BJ (cell line): ENCODE results near the gene LCORL. TPM values are rescaled to one million over a fixed set of nuclear protein-coding genes. Genes with fewer than 3 reads are reported as not detected.

Experiments
- CTCF ChIA-PET: fragments of 350-600 bp; formaldehyde crosslinking; extraction: SDS; loops from one replicate; lab custom pipeline; 2021; ENCODE audit warnings: antibody characterized with exemption, inconsistent platforms; lab: Yijun Ruan, JAX
- POLR2A ChIA-PET: fragments of 300-600 bp; sonication (Branson Sonifier 250); formaldehyde crosslinking; extraction: SDS; loops from one replicate; lab custom pipeline; 2021; ENCODE audit warnings: antibody characterized with exemption; lab: Charles Lee
- DNase-seq: peaks from one replicate; pipeline ENCODE4 v3.0.0-alpha.2; 2011; ENCODE audit warnings: low read depth
- H3K27me3 ChIP-seq: 2 replicates; pipeline ENCODE4 v1.6.0; 2011; ENCODE audit warnings: low read length; ENCODE audit not compliant: control insufficient read depth, insufficient read depth
- H3K36me3 ChIP-seq: 2 replicates; pipeline ENCODE4 v1.5.1; 2011; ENCODE audit warnings: low read length; ENCODE audit not compliant: control insufficient read depth, insufficient read depth
- H3K4me3 ChIP-seq: 2 replicates; pipeline ENCODE4 v1.5.1; 2011; ENCODE audit warnings: low read depth, mild to moderate bottlenecking, control low read depth, low read length
- polyA plus RNA-seq: library from polyadenylated mRNA; depleted of rRNA; stranded (reverse); fragments of >200 nt; gene quantifications from 2 replicates; pipeline ENCODE4 v1.2.3, GENCODE V29; 2011
- TF ChIP-seq, protein P1 (sequence below): IDR thresholded peaks from 2 replicates; pipeline ENCODE4 v1.5.1; 2011; ENCODE audit warnings: low read depth, mild to moderate bottlenecking, control low read depth, inconsistent platforms, low read length, moderate library complexity; ENCODE audit not compliant: insufficient read depth

LCORL gene
- polyA plus RNA-seq, 1 experiment: 2.0 TPM

DNA sequence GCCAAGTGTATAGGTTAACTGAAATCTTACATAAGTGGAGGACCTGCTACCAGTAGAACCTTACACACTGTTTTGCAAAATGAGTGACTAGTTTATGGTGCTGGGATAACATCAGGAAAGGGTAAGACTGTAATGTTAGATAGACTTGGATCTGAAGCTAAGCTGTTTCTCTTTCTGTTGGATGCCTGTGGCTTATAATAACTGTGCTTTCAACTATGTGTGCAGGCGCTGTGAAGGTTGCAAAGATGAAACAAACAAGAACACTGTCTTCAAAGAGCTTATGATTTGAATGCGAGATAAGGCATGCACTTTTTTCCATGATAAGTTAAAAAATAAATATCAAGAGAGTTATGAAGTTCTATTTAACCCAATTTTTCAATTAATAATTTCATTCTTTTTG is 34.5 kb upstream of the LCORL start:
- Histone ChIP-seq H3K27me3 (no peaks in the 10 kb centered on the region), H3K4me3 (no peak overlapping the region), H3K36me3 (no peaks in the 10 kb centered on the region)
- no peak for DNase-seq
- TF ChIP-seq, protein P1, sequence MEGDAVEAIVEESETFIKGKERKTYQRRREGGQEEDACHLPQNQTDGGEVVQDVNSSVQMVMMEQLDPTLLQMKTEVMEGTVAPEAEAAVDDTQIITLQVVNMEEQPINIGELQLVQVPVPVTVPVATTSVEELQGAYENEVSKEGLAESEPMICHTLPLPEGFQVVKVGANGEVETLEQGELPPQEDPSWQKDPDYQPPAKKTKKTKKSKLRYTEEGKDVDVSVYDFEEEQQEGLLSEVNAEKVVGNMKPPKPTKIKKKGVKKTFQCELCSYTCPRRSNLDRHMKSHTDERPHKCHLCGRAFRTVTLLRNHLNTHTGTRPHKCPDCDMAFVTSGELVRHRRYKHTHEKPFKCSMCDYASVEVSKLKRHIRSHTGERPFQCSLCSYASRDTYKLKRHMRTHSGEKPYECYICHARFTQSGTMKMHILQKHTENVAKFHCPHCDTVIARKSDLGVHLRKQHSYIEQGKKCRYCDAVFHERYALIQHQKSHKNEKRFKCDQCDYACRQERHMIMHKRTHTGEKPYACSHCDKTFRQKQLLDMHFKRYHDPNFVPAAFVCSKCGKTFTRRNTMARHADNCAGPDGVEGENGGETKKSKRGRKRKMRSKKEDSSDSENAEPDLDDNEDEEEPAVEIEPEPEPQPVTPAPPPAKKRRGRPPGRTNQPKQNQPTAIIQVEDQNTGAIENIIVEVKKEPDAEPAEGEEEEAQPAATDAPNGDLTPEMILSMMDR: no peak
- CTCF ChIA-PET: no interaction called here
- POLR2A ChIA-PET: no interaction called here

DNA sequence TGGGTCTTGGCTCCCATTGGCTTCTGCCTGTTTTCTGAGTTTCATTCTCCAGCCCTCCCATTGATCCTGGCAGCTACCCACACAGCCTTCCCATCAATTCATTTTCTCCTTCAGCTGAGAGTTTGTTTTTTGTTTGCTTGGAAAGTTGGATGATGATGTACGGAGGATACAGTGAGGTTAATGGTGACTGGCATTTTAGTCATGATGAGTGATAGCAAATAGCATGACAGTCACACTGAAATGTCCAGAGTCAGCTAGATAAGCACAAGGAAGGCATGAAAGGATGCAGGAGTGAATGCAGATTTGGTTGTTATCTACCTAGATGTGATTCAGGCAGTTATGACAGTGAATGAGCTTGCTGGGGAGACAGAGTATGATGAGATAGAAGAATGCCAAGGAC is 30.6 kb upstream of the LCORL start:
- no peaks in the 10 kb centered on the region for H3K27me3 ChIP-seq
- H3K4me3 ChIP-seq: no peak overlapping the region
- POLR2A ChIA-PET: no interaction called here
- no peaks in the 10 kb centered on the region for H3K36me3 ChIP-seq
- TF ChIP-seq, protein P1: no peak
- CTCF ChIA-PET: interaction anchor here (1.6 kb wide), 1 partner anchor 10 kb away, joined by 4 read pairs; no protein-coding TSS in a partner anchor
- DNase-seq: no peak

DNA sequence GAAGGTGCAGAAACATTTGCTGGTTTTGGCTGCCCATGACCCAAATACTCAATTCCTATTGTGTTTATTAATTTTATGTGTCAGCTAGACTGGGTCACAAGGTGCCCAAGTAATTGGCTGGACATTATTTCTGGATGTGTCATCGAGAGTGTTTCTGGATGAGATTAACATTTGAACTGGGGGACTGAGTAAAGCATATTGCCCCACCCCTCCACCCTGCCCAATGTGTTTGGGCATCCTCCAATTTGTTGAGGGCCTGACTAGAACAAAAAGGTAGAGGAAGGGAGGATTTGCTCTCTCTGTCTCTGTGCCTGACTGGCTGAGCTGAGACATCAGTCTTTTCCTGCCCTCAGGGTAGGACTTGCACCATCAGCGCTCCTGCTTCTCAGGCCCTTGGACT is 29.7 kb upstream of the LCORL start:
- CTCF ChIA-PET: interaction anchor here (1.6 kb wide), 1 partner anchor 9 kb away, joined by 4 read pairs; no protein-coding TSS in a partner anchor
- Histone ChIP-seq H3K4me3 (no peak overlapping the region), H3K27me3 (no peaks in the 10 kb centered on the region), H3K36me3 (no peaks in the 10 kb centered on the region)
- TF ChIP-seq, protein P1: no peak
- no peak for DNase-seq
- POLR2A ChIA-PET: no interaction called here

GRCh38 chr4:18050448-18050847 is 28.9 kb upstream of the LCORL start:
- Histone ChIP-seq H3K27me3 (no peaks in the 10 kb centered on the region), H3K4me3 (no peak overlapping the region), H3K36me3 (no peaks in the 10 kb centered on the region)
- CTCF ChIA-PET: interaction anchor here (0.6 to 1.6 kb wide), 2 partner anchors 8 to 605 kb away, joined by 3 to 4 read pairs; no protein-coding TSS in a partner anchor
- TF ChIP-seq, protein P1: no peak
- POLR2A ChIA-PET: no interaction called here
- DNase-seq: no peak

GRCh38 chr4:18049446-18049845 is 27.9 kb upstream of the LCORL start:
- H3K27me3 ChIP-seq: no peaks in the 10 kb centered on the region
- ChIA-PET CTCF (no interaction called here), POLR2A (no interaction called here)
- no peaks in the 10 kb centered on the region for H3K36me3 ChIP-seq
- TF ChIP-seq, protein P1: no peak
- DNase-seq: no peak
- H3K4me3 ChIP-seq: no peak overlapping the region
